ENCODE results near the gene IGFBP3. TPM values are rescaled to one million over a fixed set of nuclear protein-coding genes. Genes with fewer than 3 reads are reported as not detected.

The IGFBP3 gene
- total RNA-seq, 1 experiment from 2014 or later, result 4.1 TPM

DNA sequence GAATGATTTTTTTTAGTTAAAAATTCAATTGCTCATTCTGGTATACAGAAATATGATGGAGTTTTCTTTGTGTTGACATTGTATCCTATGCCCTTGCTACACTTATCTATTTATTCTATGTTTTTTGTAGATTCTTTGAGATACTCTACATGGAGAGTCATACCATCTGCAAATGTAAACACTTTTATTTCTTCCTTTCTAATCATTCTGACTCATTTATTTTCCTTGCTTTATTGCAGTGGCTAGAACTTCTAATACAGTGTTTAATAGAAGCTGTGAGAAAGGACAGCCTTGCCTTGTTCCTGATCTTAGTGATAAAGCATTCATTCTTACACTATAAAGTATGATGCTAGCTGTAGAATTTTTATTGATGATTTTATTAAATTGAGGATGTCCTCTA, 9.9 kb upstream of the IGFBP3 start:
- H2AFZ ChIP-seq (ENCODE audit: low read depth, low read length, poor library complexity, severe bottlenecking), result no peak overlapping the region
- H3K9me3 ChIP-seq (ENCODE audit: control insufficient read depth in 1 of 2, insufficient read depth in 1 of 2, low read depth in 1 of 2, low read length in 2 of 2), result no peaks in the 10 kb centered on the region
- no peak overlapping the region for H3K9ac ChIP-seq (ENCODE audit: low read length)
- H3K4me3 ChIP-seq (replicated peaks in 1 of 2; ENCODE audit: low read depth in 1 of 2, low read length in 2 of 2), result no peak overlapping the region
- DNase-seq (ENCODE audit: low read depth, low spot score), result no peak
- intact Hi-C loops (cut with micrococcal nuclease), result no loop called here
- CTCF ChIA-PET, result no interaction called here
- no peak for ATAC-seq
- no peak for TF ChIP-seq RAD21 (IDR thresholded peaks at IDR 0.05; ENCODE audit: low read depth)
- no peak for TF ChIP-seq FOSL1 (IDR thresholded peaks at IDR 0.05; ENCODE audit: low read depth)
- no peak for TF ChIP-seq SP1 (IDR thresholded peaks at IDR 0.05; ENCODE audit: low read depth)
- TF ChIP-seq CTCF (IDR thresholded peaks at IDR 0.05 in 2 of 3, conservative IDR thresholded peaks at IDR 0.05 in 1 of 3; ENCODE audit: borderline replicate concordance in 1 of 3, insufficient read depth in 1 of 3, low read depth in 2 of 3, low read length in 2 of 3), result no peak
- TF ChIP-seq CBX3 (IDR thresholded peaks at IDR 0.05; ENCODE audit: low read depth), result no peak
- TF ChIP-seq EZH2 (IDR thresholded peaks at IDR 0.05), result no peak
- TF ChIP-seq, protein P1, sequence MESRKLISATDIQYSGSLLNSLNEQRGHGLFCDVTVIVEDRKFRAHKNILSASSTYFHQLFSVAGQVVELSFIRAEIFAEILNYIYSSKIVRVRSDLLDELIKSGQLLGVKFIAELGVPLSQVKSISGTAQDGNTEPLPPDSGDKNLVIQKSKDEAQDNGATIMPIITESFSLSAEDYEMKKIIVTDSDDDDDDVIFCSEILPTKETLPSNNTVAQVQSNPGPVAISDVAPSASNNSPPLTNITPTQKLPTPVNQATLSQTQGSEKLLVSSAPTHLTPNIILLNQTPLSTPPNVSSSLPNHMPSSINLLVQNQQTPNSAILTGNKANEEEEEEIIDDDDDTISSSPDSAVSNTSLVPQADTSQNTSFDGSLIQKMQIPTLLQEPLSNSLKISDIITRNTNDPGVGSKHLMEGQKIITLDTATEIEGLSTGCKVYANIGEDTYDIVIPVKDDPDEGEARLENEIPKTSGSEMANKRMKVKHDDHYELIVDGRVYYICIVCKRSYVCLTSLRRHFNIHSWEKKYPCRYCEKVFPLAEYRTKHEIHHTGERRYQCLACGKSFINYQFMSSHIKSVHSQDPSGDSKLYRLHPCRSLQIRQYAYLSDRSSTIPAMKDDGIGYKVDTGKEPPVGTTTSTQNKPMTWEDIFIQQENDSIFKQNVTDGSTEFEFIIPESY (IDR thresholded peaks at IDR 0.05; ENCODE audit: extremely low read depth, insufficient replicate concordance, low read length), result no peak
- no peak for TF ChIP-seq POLR2A (IDR thresholded peaks at IDR 0.05; ENCODE audit: borderline replicate concordance, extremely low read depth, insufficient read depth, insufficient read length)
- H3K36me3 ChIP-seq (ENCODE audit: control insufficient read depth in 1 of 2, insufficient read depth in 2 of 2, low read length in 2 of 2), result no peaks in the 10 kb centered on the region
- no peak overlapping the region for H3K27ac ChIP-seq (ENCODE audit: low read depth, low read length)
- BruUV-seq (replicated peaks), result no TSS peak
- no peaks in the 10 kb centered on the region for H3K27me3 ChIP-seq (ENCODE audit: insufficient read depth, low read length)
- POLR2A ChIA-PET, result no interaction called here
- H3K79me2 ChIP-seq (ENCODE audit: insufficient read depth, low read length), result no peaks in the 10 kb centered on the region
- no peaks in the 10 kb centered on the region for H3K9me2 ChIP-seq (ENCODE audit: insufficient read depth)
- RAD21 ChIA-PET (ENCODE audit: low non-redundant PET in 1 of 2, low total read pairs in 2 of 2, uncharacterized antibody in 2 of 2, unreplicated experiment in 2 of 2), result no interaction called here
- H3K4me1 ChIP-seq (ENCODE audit: control insufficient read depth in 1 of 2, insufficient read depth in 2 of 2, low read length in 2 of 2), result no peaks in the 10 kb centered on the region
- H3K4me2 ChIP-seq (ENCODE audit: low read length), result no peak overlapping the region
- H4K20me1 ChIP-seq (ENCODE audit: insufficient read depth), result no peaks in the 10 kb centered on the region

All from HCT116 (cell line).